WTC11 (cell line): Measurements from ENCODE around the gene LEAP2.

Source experiments
- AFF4 ChIP-seq: sonication (generic); formaldehyde crosslinking; IDR thresholded peaks from 2 replicates; pipeline ENCODE4 v1.8.1; 2023; ENCODE audit warnings: mild to moderate bottlenecking, missing genetic modification reagents, borderline replicate concordance
- CTCF ChIP-seq: fragments of 200-600 bp; IDR thresholded peaks from 2 replicates; pipeline ENCODE4 v1.8.0; 2022; ENCODE audit warnings: antibody characterized with exemption
- ESRRA ChIP-seq: sonication (generic); formaldehyde crosslinking; IDR thresholded peaks from 2 replicates; pipeline ENCODE4 v1.8.1; 2022; ENCODE audit warnings: mild to moderate bottlenecking, missing genetic modification reagents, borderline replicate concordance
- GABPB1 ChIP-seq: sonication (generic); formaldehyde crosslinking; IDR thresholded peaks from 2 replicates; pipeline ENCODE4 v1.8.1; 2023; ENCODE audit warnings: mild to moderate bottlenecking, missing genetic modification reagents
- GTF2I ChIP-seq: fragments of 250-450 bp; sonication (Bioruptor Pico); conservative IDR thresholded peaks from 2 replicates; pipeline ENCODE4 v1.4.0; 2021; ENCODE audit warnings: mild to moderate bottlenecking
- IRF2 ChIP-seq: sonication (generic); formaldehyde crosslinking; IDR thresholded peaks from 2 replicates; pipeline ENCODE4 v1.8.0; 2022; ENCODE audit warnings: low read depth, missing genetic modification reagents, borderline replicate concordance
- JUN ChIP-seq: sonication (generic); formaldehyde crosslinking; IDR thresholded peaks from 2 replicates; pipeline ENCODE4 v1.8.0; 2023; ENCODE audit warnings: mild to moderate bottlenecking, missing genetic modification reagents
- MAX ChIP-seq: sonication (generic); formaldehyde crosslinking; IDR thresholded peaks from 2 replicates; pipeline ENCODE4 v1.8.0; 2022; ENCODE audit warnings: mild to moderate bottlenecking, missing genetic modification reagents
- NFE2L1 ChIP-seq: sonication (generic); formaldehyde crosslinking; IDR thresholded peaks from 2 replicates; pipeline ENCODE4 v1.8.1; 2023; ENCODE audit warnings: missing genetic modification reagents
- NFYB ChIP-seq: sonication (generic); formaldehyde crosslinking; conservative IDR thresholded peaks from 2 replicates; pipeline ENCODE4 v1.8.0; 2022; ENCODE audit warnings: low read depth, missing genetic modification reagents
- SMAD4 ChIP-seq: sonication (generic); formaldehyde crosslinking; IDR thresholded peaks from 2 replicates; pipeline ENCODE4 v1.8.0; 2022; ENCODE audit warnings: mild to moderate bottlenecking, missing genetic modification reagents
- TEAD1 ChIP-seq: sonication (generic); formaldehyde crosslinking; IDR thresholded peaks from 2 replicates; pipeline ENCODE4 v1.8.0; 2022; ENCODE audit warnings: mild to moderate bottlenecking, missing genetic modification reagents
- TEAD4 ChIP-seq: sonication (generic); formaldehyde crosslinking; IDR thresholded peaks from 2 replicates; pipeline ENCODE4 v1.8.0; 2022; ENCODE audit warnings: mild to moderate bottlenecking, missing genetic modification reagents
- ZNF263 ChIP-seq: sonication (generic); formaldehyde crosslinking; IDR thresholded peaks from 2 replicates; pipeline ENCODE4 v1.8.1; 2022; ENCODE audit warnings: low read depth, mild to moderate bottlenecking, moderate library complexity, missing genetic modification reagents

GRCh38 chr5:132836852-132837251 lies 36.6 kb upstream of the LEAP2 start:
- TF ChIP-seq CTCF, result no peak
- TF ChIP-seq IRF2 (CRISPR knock-in tag), result no peak
- TF ChIP-seq ZNF263 (CRISPR knock-in tag), result no peak
- no peak for TF ChIP-seq AFF4
- no peak for TF ChIP-seq GTF2I (CRISPR knock-in tag)
- no peak for TF ChIP-seq JUN
- TF ChIP-seq MAX, result no peak
- no peak for TF ChIP-seq NFYB
- no peak for TF ChIP-seq GABPB1 (CRISPR knock-in tag)
- TF ChIP-seq NFE2L1 (CRISPR knock-in tag), result no peak
- TF ChIP-seq TEAD4 (CRISPR knock-in tag), result no peak
- TF ChIP-seq TEAD1 (CRISPR knock-in tag), result no peak
- no peak for TF ChIP-seq ESRRA (CRISPR knock-in tag)
- no peak for TF ChIP-seq SMAD4 (CRISPR knock-in tag)
